GM18511 (cell line): ENCODE measurements around the gene SGO2.
"Not testable (repeated sequence)": the region's sequence is repeated elsewhere in the genome, so short reads cannot be mapped to it uniquely, and the experiment has no call there.

ENCODE experiments used
- ATAC-seq: cut with Tn5 transposase; IDR thresholded peaks from one replicate; pipeline ENCODE4 v1.9.1; 2021; ENCODE audit warnings: mild to moderate bottlenecking, moderate library complexity; ENCODE audit not compliant: unreplicated experiment

SGO2 gene

DNA sequence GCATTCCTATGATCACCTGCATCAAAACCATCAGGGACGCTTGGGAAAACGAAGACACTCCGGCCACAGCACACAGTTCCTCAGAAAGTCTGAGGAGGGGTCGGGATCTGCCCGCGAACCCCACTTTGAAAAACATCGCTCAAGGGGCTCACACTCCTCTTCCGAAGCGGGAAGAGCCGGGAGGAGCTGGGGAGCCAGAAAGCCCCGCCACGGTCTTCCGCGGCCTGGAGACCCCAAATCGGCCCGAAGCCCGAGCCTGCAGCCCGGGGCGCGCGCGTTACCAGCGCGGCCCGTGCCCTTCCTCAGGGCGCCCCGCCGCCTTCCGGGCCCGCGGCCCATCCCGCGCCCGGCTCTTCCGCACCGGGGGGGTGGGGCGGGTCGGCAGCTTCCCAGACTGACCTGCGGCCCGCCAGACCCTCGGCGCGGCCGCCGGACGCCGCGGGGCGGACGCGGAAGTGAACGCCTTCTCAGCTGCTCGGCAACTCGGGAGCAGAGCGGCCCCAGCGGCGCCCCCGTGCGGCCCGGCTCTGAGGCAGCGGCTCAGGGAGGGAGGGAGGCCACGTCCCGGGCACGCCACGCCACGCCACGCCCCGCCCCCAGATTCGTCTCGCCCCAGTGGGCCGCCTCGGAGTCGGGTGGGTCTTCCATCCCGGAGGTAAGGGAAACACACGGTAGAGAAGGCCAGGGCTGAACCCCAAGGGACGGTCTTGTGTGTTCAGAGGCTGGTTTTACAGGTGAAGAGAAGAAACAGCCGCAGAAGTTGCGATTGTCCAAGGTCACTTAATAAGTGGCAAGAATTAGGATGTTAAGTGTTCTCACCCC, 16.2 kb upstream of the SGO2 start, which contains the start of gene KCTD18:
Gene KCTD18 (minus strand): TSS at position 457 of the 822 bp plus-strand sequence. CDS start 3,052 bp downstream, outside the sequence.
- peak; percentile 98 for ATAC-seq

DNA sequence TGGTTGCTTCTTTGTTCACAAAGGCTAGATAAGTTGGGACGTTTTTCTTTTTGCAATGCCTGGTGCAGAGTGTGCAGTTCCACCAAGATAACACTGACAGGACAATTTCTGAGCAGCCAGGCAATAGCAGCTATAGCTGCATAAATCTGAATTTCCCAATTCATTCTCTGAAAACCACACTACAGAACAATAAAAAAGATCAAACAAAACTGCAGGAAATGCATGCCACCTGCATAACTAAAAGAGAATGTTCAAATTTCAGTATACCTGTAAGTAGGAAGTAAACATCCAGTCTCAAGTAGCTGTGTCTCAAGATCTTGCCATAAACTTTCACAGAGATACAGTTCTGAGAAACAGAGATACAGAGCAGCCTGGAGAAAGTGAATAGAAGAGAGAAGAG, 10.9 kb upstream of the SGO2 start:
- no peak for ATAC-seq

DNA sequence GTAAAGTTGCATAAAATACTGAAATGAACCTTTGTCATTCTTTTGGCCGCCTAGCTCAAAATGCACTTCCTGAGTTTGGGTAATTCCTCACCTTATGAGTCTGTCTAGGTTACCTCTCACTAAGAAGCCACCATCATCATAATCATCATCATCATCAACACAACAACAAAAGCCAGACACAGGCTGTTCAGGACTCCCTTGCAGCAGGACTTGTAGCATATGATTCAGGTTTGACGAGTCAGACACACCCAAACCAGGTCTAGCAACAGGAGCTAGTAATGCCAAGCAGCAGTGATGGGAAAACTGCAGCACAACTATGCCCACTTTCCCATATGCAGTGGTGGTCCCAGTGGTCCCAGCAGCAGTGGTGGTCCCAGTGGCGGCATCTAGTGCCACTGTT, 2.8 kb upstream of the SGO2 start:
- no peak for ATAC-seq

DNA sequence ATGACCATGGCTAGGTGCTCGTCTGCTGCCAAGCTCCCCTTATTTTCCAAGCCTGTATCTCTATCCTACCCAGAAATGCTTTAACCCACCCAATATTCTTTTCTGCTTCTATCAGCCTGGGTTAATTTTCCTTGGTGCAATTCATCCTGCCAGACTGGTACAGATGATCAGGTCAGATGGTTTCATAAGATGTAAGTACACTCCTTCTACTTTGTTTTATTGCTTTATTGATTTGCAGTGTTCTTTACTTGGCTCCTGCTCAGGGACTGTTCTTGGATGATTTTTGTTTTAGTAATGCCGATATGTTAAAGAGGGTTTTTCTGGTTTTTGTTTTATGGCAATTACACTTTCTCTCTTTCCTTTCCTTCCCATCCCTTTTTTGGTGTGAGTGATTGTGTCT, 2.4 kb upstream of the SGO2 start:
- no peak for ATAC-seq

DNA sequence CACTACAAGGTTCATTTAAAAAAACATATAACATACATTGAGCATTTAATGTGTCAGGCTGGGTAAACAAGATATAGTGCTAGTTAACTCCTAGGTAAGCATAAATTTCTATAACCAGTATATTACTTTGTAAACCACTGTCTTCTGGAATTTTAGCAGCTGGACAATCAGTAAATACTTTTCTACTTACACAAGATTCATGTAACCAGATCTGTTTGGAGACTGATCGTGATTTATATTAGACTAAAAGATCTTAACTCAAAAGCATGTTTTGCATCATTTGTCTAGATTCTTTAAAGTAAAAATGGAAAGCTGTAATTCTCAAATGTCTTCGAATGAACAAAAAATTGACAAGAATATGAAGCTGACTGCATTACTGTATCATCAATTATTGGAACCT, 941 bp upstream of the SGO2 start:
- no peak for ATAC-seq

DNA sequence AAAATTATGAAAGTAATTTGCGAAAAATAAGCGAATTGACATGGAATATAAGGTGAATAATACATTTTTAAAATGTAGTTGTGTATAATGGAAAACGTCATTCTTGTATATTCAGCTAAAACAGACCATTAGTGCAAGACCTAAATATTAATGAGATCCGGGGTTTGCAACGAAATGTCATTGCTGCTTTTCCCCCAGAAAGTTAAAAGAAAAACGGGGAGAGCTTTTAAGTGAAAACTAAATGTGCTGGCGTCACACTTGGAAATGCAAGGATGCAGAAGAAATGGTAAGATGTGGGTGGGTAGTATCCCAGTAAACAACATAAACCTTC, 491 bp upstream of the SGO2 start:
- ATAC-seq: no peak

DNA sequence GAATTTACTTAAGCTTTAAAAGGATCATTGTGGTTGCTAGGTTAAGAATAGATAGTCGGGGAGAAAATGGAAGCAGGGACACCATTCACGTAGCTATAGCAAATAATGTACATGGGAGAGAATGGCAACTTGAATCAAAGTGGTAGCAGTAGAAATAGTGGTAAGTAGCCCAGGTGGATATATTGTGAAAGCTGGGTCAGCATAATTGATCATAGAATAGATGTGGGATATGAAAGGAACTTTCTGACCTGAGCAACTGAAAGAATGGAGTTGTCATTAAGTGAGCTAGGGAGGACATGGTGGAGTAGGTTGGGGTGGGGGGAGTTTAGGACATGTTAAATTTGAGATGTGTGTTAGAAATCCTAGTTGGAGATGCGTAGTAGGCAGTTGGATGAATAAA, 2.2 kb downstream of the SGO2 start:
- ATAC-seq: no peak

DNA sequence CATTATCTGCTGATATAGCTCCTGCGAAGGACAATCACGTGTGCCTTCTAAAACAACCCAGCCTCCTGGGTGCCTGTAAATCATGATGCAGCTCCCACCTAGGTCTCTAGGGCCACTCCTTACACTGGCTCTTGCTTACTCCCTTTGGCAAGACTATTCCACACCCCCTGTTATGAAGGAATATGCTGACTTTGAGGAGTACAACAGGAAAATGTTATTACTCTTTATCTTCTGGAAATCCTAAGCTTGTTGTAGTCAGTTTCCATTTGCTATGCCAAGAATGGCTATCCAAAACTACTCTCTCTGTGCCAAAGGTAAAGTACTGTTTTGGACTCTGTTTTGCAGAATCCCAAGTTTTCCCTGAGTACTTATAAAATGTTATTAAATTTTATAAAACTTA, 7.7 kb downstream of the SGO2 start:
- no peak for ATAC-seq

DNA sequence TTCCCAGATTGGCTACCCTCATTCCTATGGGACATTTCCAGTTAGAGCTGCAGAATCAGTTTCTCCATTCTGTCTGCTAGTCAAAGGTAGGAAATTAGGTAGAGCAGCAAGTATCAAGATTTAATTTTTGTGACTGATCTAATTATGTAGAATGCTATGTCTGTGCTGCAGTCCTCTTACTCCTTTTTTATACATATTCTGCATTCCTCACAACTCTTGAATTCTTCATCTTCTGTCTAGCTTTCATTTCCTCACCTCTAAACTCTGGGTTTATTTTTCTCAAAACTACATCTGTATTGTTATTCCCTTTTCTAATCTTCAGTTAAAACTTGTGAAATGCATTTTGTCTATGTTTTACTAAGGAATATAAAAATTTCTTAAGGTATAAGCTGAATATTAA, 8.6 kb downstream of the SGO2 start:
- ATAC-seq: no peak

DNA sequence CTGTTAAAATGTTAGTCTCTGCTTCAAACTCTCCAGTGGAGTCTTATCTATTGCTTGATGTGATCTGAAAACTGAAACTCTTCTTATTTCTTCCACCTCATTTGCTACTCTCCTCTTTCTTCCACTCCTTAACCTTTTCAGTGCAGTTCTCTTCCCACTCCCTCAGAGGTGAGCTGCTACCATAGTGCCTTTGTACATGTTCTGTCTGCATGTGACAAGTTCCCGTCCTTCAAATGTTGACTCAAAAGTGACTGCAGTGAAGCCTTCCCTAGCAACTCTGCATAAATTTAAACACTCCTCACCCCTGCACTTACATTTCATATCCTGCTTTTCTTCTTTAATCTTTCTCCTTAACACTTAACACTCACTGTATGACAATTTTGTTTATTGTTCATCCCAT, 12.1 kb downstream of the SGO2 start:
- no peak for ATAC-seq

DNA sequence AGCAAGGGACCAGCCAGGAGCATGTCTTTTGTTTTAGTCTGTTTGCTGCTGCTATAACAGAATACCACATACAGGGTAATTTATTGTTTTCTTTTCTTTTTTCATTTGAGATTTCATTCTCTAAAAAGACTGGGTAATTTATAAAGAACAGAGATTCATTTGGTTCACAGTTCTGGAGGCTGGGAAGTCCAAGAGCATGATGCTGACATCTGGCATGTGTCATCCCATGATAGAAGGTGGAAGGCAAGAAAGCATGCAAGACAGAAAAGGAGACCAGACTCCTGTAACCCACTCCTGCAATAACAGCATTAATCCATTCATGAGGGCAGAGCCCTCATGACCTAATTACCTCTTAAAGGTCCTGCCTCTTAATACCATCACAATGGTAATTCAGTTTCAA, 14.8 kb downstream of the SGO2 start:
- no peak for ATAC-seq

DNA sequence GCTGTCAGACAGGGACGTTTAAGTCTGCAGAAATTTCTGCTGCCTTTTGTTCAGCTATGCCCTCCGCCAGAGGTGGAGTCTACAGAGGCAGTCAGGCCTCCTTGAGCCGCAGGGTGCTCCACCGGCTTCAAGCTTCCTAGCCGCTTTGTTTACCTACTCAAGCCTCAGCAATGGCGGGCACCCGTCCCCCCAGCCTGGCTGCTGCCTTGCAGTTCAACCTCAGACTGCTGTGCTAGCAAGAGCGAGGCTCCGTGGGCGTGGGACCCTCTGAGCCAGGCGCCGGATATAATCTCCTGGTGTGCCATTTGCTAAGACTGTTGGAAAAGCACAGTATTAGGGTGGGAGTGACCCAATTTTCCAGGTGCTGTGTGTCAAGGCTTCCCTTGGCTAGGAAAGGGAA, 40.6 kb downstream of the SGO2 start:
- not testable (repeated sequence) for ATAC-seq

DNA sequence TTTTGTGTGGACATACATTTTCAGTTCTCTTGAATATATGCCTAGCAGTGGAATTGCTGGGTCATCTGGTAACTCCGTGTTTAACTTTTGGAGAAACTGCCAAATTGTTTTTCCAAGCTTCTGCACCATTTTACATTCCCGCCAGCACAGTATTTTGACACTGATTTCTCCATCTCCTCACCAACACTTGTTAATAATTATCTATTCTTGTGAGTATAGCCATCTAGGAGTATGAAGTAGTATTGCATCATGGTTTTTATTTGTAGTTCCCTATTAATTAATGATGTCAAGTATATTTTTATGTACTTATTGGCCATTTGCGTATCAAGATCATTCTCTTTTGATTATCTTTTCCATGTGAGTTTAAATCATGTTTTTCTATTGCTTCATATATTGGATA, 41.9 kb downstream of the SGO2 start:
- ATAC-seq: no peak

DNA sequence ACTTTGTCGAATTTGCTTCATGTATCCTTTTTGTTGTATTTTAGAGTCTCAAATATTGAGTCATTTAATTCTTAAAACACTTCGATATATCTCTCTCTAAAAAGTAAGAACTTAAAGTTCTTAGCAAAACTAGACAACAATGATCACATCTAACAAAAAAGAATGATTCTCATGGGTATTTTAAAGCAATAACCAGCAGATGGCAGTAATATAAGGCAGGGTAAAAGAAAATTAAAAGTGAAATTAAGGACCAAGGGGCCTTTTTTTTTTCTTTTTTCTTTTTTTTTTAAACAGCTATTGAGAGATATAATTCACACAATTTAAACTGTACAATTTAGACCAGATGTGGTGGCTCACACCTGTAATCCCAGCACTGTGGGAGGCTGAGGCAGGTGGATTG, 50.0 kb downstream of the SGO2 start:
- ATAC-seq: no peak

DNA sequence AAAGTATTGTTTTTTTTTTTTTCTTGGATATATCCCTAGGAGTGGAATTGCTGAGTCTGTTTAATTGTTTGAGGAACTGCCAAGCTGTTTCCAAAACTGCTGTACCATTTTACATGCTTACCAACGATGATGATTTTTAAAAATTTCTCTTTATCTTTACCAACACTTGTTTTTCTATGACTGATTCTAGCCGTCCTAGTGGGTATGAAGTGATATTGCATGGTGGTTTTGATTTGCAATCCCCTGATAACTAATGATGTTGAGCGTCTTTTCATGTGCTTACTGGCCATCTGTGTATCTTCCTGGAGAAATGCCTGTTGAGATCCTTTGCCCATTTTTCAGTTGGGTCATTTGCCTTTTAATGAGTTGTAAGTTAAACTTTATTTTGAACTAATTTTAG, 51.0 kb downstream of the SGO2 start:
- ATAC-seq: no peak

DNA sequence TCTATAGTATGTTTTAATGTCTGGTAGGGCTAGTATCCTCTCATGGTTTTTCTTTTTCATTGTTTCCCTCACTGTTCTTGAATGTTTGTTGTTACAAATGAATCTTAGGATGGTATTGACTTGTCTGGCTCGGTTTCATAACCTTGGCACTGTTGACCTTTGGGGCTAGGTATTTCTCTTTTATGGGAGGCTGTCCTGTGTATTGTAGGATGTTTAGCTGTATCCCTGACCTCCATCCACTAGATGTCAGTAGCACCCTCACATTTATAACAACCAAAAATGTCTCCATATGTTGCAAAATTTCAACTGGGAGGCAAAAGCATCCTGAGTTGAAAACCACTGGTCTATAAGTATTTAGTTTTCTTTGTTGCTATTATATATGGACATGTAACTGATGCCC, 52.8 kb downstream of the SGO2 start:
- ATAC-seq: no peak

DNA sequence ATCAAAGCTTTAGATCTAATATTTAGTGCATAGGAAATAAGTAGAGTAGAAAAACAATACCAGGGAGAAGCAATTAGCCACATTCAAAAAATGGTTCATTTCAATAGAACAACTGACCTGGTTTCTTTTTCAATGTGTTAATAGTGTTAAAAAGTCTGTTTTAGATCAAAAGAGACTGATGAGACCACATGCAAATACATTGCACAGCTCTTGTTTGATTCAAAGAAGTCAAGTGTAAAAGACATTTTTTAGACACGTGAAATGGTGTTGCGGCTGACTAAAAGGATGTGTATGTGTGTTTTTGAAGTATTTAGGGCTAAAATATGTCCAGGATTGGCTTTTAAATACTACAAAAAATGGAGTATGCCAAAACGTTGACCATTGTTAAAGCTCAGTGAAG, 58.6 kb downstream of the SGO2 start:
- ATAC-seq: no peak

DNA sequence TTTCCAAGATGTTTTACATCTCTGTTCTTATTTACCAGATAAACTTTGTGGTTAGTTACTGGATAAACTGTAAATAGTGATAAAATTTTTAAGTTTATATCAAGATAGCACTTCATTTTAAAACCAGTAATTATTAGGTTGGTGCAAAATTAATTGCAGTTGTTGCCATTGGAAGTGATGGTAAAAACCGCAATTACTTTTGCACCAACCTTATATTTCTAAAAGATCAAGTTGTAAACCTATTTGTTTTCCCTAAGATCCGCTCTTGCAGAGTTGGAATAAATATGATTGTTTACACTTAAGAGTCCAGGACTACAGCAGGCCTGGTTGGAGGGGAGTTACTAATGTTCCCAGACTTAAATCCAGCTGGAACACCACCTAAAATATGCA, 59.3 kb downstream of the SGO2 start:
- ATAC-seq: no peak

DNA sequence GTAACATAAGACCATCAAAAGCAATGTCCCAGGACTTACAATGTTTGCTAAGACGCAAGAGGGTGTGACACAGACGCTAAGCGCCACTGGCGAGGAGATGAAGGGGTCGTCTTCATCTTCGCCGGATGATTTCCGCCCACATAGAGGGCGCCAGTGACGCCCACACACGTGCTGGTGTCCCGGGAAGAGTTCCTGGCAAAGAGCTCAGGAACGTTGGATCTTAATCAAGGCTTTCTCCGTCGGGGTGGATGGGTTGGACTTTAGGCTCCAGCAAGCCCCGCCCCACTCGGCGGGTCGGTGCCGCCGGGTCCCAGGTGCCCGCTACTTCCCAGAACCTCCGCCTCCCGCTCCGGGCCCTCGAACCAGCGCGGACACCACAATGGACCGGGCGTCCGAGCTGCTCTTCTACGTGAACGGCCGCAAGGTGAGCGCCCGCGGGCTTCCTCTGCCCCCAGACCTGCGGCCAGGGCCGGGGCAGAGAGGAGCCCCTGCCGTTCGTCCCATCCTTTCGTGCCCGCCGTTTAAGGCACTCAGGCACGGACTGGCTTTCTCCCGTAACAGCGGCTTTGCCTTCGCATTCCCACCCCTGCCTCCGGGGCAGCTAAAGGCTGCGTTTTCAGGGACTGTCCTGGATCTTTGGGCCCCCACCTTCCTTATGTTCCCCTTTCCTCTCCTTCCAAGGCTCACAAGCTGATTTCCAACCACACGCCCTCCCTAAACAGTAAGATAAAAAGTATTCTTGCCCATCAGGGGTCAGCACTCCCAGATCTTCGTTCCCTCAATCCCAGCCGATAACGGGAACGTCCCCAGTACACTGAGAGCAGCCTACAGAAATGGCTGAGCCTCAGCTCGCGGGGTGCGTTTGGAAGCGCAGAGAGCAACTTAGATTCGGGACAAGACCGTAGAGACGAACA, 60.0 kb downstream of the SGO2 start, which contains the start of gene AOX1:
Gene AOX1 (plus strand): TSS at position 285 of the 914 bp plus-strand sequence. CDS start 95 bp downstream, at position 380.
- peak; percentile 52 for ATAC-seq

DNA sequence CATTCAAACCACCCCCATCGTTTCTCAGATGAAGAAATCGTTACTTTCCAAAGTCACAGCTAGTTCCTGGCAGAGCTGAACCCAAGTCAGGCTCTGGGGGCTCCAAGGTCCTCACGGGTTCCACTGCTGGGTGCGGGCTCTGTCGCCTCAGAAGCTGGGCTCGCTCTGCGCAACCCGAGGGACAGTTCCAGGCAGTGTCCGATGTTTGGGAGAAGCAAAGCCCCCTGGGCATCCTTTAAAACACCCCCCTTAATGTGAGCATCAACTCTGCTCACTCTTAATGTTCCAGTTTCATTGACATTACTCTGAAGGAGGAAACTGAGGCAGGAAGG, 60.6 kb downstream of the SGO2 start:
- no peak for ATAC-seq

DNA sequence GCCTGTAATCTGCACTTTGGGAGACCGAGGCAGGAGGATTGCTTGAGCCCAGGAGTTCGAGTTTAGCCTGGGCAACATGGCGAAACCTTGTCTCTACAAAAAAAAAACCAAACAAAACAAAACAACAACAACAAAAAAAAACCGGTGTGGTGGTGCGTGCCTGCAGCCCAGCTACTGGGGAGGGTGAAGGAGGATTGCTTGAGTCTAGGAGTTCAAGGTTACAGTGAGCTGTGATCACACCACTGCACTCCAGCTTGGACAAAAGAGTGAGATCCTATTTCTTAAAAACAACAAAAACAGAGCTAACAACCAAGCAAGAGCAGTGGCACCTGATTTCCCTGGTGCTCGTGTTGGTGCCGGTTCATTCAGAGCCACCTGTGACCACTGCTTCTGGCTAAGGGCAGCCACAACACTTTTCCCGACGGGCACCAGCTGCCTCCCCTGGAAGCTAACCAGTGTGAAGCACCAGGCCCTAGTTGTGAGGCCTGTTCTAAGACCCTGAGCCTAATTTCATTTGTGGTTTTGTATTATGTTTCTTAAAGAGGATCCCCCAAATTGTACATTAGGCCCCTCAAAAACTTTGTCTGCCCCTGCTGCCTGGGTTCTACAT, 61.1 kb downstream of the SGO2 start:
- ATAC-seq: no peak
